Measurements from ENCODE around the gene TCF19.

GRCh38 chr6:31120151-31120915, 38.1 kb upstream of the TCF19 start, which contains the start of gene CDSN:
- no peak for TF ChIP-seq CTCF (IDR thresholded peaks at IDR 0.05 in 4 of 5, conservative IDR thresholded peaks at IDR 0.05 in 1 of 5)
- TF ChIP-seq POLR2A (IDR thresholded peaks at IDR 0.05), result no peak
